ENCODE results near the gene APBA3. TPM values are rescaled to one million over a fixed set of nuclear protein-coding genes. Genes with fewer than 3 reads are reported as not detected.

Gene APBA3
- total and polyA plus RNA-seq, 2 donors from 2014 or later: 17.1 to 27.5 TPM

DNA sequence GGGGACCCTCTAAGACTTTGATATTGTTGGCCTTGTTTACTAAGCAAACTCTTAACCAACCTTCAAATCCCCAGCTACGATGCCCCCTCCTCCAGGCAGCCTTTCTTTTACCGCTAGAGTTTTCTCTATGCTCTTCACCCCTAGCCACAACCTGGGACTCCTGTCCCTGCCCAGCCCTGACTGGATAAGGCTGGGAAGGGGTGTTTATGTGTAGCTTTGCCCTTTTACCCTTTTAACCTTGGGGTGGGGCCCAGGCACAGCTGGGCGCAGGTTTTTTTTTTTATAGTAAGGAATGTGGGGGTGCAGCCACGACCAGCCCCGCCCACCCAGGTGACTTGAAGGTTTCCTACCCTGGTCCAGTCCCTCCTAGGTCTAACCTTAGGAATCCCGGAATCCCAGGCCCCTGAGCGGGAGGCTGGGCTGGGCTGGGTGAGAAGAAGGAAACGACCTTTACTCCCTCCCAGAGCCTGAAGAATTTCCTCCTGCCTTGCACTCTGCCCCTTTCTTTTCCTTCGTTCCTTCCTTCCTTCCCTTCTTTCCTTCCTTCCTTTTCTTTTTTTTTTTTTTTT, 41.1 kb downstream of the APBA3 start:
- H3K27ac ChIP-seq (ENCODE audit: low read depth in 2 of 2, low read length in 2 of 2): no peak overlapping the region
- no peak overlapping the region for H3K4me3 ChIP-seq (ENCODE audit: low read length in 3 of 3)
- no peak overlapping the region for H3K9ac ChIP-seq (ENCODE audit: low read length in 3 of 3)
- no peaks in the 10 kb centered on the region for H3K9me3 ChIP-seq (ENCODE audit: control insufficient read depth in 2 of 3, insufficient read depth in 1 of 3, low read length in 3 of 3)
- DNase-seq (no peak), FAIRE-seq (no peak)
- H3K4me1 ChIP-seq (ENCODE audit: control insufficient read depth in 2 of 3, insufficient read depth in 2 of 3, low read depth in 1 of 3, low read length in 3 of 3): peaks cover 0 to 5% (median 3%) of the 10 kb centered on the region in 3 donors
- TF ChIP-seq, protein P1, sequence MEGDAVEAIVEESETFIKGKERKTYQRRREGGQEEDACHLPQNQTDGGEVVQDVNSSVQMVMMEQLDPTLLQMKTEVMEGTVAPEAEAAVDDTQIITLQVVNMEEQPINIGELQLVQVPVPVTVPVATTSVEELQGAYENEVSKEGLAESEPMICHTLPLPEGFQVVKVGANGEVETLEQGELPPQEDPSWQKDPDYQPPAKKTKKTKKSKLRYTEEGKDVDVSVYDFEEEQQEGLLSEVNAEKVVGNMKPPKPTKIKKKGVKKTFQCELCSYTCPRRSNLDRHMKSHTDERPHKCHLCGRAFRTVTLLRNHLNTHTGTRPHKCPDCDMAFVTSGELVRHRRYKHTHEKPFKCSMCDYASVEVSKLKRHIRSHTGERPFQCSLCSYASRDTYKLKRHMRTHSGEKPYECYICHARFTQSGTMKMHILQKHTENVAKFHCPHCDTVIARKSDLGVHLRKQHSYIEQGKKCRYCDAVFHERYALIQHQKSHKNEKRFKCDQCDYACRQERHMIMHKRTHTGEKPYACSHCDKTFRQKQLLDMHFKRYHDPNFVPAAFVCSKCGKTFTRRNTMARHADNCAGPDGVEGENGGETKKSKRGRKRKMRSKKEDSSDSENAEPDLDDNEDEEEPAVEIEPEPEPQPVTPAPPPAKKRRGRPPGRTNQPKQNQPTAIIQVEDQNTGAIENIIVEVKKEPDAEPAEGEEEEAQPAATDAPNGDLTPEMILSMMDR (IDR thresholded peaks at IDR 0.05; ENCODE audit: borderline replicate concordance, extremely low read depth, insufficient read depth): no peak
- H3K27me3 ChIP-seq (ENCODE audit: control insufficient read depth, insufficient read depth, low read length): no peaks in the 10 kb centered on the region
- intact Hi-C loops (cut with DNase I): no loop called here
- H3K36me3 ChIP-seq (ENCODE audit: control insufficient read depth in 2 of 3, insufficient read depth in 3 of 3, low read length in 3 of 3): no peaks in the 10 kb centered on the region

DNA sequence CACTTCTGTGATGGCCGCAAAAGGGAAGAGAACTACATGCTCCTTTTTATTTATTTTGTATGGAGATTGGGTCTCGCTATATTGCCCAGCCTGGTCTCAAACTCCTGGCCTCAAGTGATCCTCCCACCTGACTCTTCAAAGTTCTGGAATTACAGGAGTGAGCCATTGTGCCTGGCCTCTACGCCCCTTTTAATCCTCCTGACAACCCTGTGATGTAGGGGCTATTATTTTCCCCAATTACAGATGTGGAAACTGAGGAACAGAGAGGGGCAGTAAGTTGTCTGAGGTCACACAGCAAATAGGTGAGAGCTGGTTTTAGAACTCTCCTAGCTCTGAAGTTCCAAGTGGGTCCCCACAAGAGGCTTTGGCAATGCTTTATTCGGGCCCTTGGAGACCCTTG, 41.6 kb downstream of the APBA3 start:
- FAIRE-seq (no peak), DNase-seq (no peak)
- Histone ChIP-seq H3K4me1 (ENCODE audit: control insufficient read depth in 2 of 3, insufficient read depth in 2 of 3, low read depth in 1 of 3, low read length in 3 of 3) (peaks cover 0 to 5% (median 3%) of the 10 kb centered on the region in 3 donors), H3K27me3 (ENCODE audit: control insufficient read depth, insufficient read depth, low read length) (no peaks in the 10 kb centered on the region), H3K9ac (ENCODE audit: low read length in 3 of 3) (no peak overlapping the region), H3K36me3 (ENCODE audit: control insufficient read depth in 2 of 3, insufficient read depth in 3 of 3, low read length in 3 of 3) (no peaks in the 10 kb centered on the region), H3K9me3 (ENCODE audit: control insufficient read depth in 2 of 3, insufficient read depth in 1 of 3, low read length in 3 of 3) (no peaks in the 10 kb centered on the region), H3K27ac (ENCODE audit: low read depth in 2 of 2, low read length in 2 of 2) (no peak overlapping the region), H3K4me3 (ENCODE audit: low read length in 3 of 3) (no peak overlapping the region)
- intact Hi-C loops (cut with DNase I): loop anchor here (5.0 kb wide), 1 partner anchor 53 kb away; no protein-coding TSS in a partner anchor
- TF ChIP-seq, protein P1 (IDR thresholded peaks at IDR 0.05; ENCODE audit: borderline replicate concordance, extremely low read depth, insufficient read depth): no peak

DNA sequence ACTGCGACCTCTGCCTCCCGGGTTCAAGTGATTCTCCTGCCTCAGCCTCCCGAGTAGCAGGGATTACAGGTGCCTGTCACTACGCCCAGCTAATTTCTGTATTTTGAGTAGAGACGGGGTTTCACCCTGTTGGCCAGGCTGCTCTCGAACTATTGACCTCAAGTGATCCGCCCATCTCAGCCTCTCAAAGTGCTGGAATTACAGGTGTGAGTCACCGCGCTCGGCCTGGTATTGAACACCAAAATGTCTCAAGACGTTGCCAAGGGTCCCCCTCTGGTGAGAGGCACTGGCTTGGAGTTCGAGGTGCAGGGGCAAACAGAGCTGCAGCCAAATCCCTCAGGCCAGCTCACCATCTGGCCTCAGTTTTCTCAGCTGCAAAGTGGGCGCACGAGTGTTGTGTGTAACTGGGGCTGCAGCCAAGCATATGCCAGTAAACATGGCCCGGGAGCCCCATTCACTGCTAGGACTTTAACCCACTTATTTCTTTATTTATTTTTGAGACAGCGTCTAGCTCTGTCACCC, 45.3 kb downstream of the APBA3 start:
- intact Hi-C loops (cut with DNase I): loop anchor here (5.0 kb wide), 1 partner anchor 49 kb away; no protein-coding TSS in a partner anchor
- peaks cover 0 to 5% (median 2%) of the 10 kb centered on the region in 3 donors for H3K4me1 ChIP-seq (ENCODE audit: control insufficient read depth in 2 of 3, insufficient read depth in 2 of 3, low read depth in 1 of 3, low read length in 3 of 3)
- no peak for DNase-seq
- H3K27me3 ChIP-seq (ENCODE audit: control insufficient read depth, insufficient read depth, low read length): no peaks in the 10 kb centered on the region
- TF ChIP-seq, protein P1 (IDR thresholded peaks at IDR 0.05; ENCODE audit: borderline replicate concordance, extremely low read depth, insufficient read depth): no peak
- no peak for FAIRE-seq
- no peaks in the 10 kb centered on the region for H3K36me3 ChIP-seq (ENCODE audit: control insufficient read depth in 2 of 3, insufficient read depth in 3 of 3, low read length in 3 of 3)
- H3K27ac ChIP-seq (ENCODE audit: low read depth in 2 of 2, low read length in 2 of 2): no peak overlapping the region
- H3K4me3 ChIP-seq (ENCODE audit: low read length in 3 of 3): no peak overlapping the region
- no peak overlapping the region for H3K9ac ChIP-seq (ENCODE audit: low read length in 3 of 3)
- no peaks in the 10 kb centered on the region for H3K9me3 ChIP-seq (ENCODE audit: control insufficient read depth in 2 of 3, insufficient read depth in 1 of 3, low read length in 3 of 3)
